Prostate gland (tissue), 2 donors: ENCODE results near the gene DPP10.

Source experiments
- POLR2A ChIP-seq: fragments of 450-650 bp; IDR thresholded peaks from one replicate; pipeline ENCODE4 v1.6.1; 2016; ENCODE audit warnings: antibody characterized with exemption, mild to moderate bottlenecking
- POLR2AphosphoS5 ChIP-seq: sonication (generic); formaldehyde crosslinking; IDR thresholded peaks from one replicate; pipeline ENCODE4 v1.6.1; 2017; ENCODE audit warnings: antibody characterized with exemption
- TF ChIP-seq, protein P1 (sequence below), 4 experiments: fragments of 200-600 bp in 2 of 4; fragments of 450-650 bp in 2 of 4; sonication (generic) in 2 of 4; IDR thresholded peaks; 1 replicate in 3 of 4; 2 replicates in 1 of 4; pipeline ENCODE4 v1.5.1; 2016 to 2019; ENCODE audit warnings: antibody characterized with exemption in 4 of 4, mild to moderate bottlenecking in 2 of 4, moderate library complexity in 2 of 4

DNA sequence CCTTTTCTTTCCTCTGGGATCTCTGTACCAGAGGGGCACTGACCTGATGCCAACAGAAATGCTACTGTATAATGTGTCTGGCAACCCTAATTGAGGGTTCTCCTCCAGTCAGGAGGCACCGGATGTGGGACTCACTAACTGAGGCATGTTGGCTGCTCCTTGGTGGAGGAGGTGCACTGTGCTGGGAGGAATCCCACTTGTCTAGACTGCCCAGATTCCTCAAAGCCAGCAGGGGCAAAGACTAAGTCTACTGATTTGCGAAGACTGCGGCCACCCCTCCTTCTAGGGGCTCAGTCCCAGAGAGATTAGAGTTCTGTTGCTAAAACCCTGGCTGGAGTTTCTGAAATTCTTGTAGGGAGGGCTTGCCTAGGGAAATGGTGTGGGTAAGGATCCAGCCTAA is 1192.1 kb downstream of the DPP10 start:
- TF ChIP-seq, protein P1, sequence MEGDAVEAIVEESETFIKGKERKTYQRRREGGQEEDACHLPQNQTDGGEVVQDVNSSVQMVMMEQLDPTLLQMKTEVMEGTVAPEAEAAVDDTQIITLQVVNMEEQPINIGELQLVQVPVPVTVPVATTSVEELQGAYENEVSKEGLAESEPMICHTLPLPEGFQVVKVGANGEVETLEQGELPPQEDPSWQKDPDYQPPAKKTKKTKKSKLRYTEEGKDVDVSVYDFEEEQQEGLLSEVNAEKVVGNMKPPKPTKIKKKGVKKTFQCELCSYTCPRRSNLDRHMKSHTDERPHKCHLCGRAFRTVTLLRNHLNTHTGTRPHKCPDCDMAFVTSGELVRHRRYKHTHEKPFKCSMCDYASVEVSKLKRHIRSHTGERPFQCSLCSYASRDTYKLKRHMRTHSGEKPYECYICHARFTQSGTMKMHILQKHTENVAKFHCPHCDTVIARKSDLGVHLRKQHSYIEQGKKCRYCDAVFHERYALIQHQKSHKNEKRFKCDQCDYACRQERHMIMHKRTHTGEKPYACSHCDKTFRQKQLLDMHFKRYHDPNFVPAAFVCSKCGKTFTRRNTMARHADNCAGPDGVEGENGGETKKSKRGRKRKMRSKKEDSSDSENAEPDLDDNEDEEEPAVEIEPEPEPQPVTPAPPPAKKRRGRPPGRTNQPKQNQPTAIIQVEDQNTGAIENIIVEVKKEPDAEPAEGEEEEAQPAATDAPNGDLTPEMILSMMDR (IDR thresholded peaks at IDR 0.05), result no peak
- TF ChIP-seq POLR2A (no peak), POLR2AphosphoS5 (no peak)
